ENCODE results near the gene PIH1D1. TPM values are rescaled to one million over a fixed set of nuclear protein-coding genes. Genes with fewer than 3 reads are reported as not detected.

The PIH1D1 gene
- total and polyA plus RNA-seq, 2 experiments from 2014 or later = 103 to 164 TPM

DNA sequence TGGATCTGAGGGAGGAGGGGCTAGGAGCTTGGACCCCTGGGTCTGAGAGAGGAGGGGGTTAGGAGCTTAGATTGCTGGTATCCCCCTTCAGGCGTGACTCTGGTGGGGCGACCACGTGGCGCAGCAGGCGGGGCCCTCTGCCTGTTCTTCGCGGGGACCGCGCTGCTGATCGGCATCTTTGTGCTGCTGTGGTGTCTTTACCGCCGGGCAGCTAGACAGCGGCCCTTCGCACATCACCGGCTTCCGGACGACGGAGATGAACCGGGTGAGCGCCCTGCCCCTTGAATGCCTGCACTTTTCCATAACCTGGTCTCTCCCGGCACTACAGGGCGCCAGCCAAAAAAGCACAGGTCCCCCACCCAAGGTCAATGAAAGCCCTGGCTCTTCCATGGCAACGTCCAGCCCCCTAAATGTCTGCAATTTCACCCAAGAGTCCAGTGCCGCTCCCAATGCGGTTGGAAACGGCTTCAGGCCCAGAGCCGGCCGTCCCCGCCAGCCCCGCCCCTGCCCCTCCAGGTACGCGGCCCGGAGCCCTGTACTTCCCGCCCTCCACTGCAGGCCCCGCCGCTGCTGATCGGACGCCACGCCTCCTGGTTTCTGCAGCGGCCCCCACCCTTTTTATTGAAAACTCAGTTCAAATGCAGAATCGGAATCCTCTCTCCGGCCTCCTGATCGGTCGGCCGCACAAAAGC, 23.6 kb downstream of the PIH1D1 start:
- peak overlapping the region; percentile 98 for H3K4me2 ChIP-seq
- no peaks in the 10 kb centered on the region for H3K36me3 ChIP-seq (ENCODE audit: insufficient read depth)
- peak; percentile 60 for ATAC-seq

GRCh38 chr19:49427339-49427738, 24.3 kb downstream of the PIH1D1 start:
- Mint-ChIP-seq H3K27me3 (ENCODE audit: insufficient read depth, low read depth, poor library complexity) (peaks cover 76% of the 10 kb centered on the region), H3K4me3 (peak overlapping the region; percentile 60), H3K9me3 (peaks cover 16% of the 10 kb centered on the region; the same call in 2 of the 3 replicates), H3K4me1 (peaks cover 61% of the 10 kb centered on the region), H3K36me3 (ENCODE audit: low read depth) (peaks cover 5% of the 10 kb centered on the region), H3K27ac (no peak overlapping the region)
- Histone ChIP-seq H3K27ac (ENCODE audit: low read depth) (no peak overlapping the region), H3F3A (replicated peaks; ENCODE audit: low read depth) (peaks cover 47% of the 10 kb centered on the region), H2AFZ (no peak overlapping the region), H3K27me3 (ENCODE audit: insufficient read depth) (peaks cover 81% of the 10 kb centered on the region), H3K4me1 (ENCODE audit: insufficient read depth) (peaks cover 49% of the 10 kb centered on the region), H3K36me3 (ENCODE audit: insufficient read depth) (no peaks in the 10 kb centered on the region), H3K4me2 (peak overlapping the region; percentile 98), H3K9me2 (ENCODE audit: insufficient read depth) (no peaks in the 10 kb centered on the region), H4K20me1 (replicated peaks; ENCODE audit: insufficient read depth) (no peaks in the 10 kb centered on the region), H3K79me2 (replicated peaks; ENCODE audit: insufficient read depth) (no peaks in the 10 kb centered on the region), H3K4me3 (peak overlapping the region; percentile 82; the same call in 1 of the 2 replicates)
- ATAC-seq (no peak), DNase-seq (ENCODE audit: low spot score) (no peak)
- TF ChIP-seq, protein P1, sequence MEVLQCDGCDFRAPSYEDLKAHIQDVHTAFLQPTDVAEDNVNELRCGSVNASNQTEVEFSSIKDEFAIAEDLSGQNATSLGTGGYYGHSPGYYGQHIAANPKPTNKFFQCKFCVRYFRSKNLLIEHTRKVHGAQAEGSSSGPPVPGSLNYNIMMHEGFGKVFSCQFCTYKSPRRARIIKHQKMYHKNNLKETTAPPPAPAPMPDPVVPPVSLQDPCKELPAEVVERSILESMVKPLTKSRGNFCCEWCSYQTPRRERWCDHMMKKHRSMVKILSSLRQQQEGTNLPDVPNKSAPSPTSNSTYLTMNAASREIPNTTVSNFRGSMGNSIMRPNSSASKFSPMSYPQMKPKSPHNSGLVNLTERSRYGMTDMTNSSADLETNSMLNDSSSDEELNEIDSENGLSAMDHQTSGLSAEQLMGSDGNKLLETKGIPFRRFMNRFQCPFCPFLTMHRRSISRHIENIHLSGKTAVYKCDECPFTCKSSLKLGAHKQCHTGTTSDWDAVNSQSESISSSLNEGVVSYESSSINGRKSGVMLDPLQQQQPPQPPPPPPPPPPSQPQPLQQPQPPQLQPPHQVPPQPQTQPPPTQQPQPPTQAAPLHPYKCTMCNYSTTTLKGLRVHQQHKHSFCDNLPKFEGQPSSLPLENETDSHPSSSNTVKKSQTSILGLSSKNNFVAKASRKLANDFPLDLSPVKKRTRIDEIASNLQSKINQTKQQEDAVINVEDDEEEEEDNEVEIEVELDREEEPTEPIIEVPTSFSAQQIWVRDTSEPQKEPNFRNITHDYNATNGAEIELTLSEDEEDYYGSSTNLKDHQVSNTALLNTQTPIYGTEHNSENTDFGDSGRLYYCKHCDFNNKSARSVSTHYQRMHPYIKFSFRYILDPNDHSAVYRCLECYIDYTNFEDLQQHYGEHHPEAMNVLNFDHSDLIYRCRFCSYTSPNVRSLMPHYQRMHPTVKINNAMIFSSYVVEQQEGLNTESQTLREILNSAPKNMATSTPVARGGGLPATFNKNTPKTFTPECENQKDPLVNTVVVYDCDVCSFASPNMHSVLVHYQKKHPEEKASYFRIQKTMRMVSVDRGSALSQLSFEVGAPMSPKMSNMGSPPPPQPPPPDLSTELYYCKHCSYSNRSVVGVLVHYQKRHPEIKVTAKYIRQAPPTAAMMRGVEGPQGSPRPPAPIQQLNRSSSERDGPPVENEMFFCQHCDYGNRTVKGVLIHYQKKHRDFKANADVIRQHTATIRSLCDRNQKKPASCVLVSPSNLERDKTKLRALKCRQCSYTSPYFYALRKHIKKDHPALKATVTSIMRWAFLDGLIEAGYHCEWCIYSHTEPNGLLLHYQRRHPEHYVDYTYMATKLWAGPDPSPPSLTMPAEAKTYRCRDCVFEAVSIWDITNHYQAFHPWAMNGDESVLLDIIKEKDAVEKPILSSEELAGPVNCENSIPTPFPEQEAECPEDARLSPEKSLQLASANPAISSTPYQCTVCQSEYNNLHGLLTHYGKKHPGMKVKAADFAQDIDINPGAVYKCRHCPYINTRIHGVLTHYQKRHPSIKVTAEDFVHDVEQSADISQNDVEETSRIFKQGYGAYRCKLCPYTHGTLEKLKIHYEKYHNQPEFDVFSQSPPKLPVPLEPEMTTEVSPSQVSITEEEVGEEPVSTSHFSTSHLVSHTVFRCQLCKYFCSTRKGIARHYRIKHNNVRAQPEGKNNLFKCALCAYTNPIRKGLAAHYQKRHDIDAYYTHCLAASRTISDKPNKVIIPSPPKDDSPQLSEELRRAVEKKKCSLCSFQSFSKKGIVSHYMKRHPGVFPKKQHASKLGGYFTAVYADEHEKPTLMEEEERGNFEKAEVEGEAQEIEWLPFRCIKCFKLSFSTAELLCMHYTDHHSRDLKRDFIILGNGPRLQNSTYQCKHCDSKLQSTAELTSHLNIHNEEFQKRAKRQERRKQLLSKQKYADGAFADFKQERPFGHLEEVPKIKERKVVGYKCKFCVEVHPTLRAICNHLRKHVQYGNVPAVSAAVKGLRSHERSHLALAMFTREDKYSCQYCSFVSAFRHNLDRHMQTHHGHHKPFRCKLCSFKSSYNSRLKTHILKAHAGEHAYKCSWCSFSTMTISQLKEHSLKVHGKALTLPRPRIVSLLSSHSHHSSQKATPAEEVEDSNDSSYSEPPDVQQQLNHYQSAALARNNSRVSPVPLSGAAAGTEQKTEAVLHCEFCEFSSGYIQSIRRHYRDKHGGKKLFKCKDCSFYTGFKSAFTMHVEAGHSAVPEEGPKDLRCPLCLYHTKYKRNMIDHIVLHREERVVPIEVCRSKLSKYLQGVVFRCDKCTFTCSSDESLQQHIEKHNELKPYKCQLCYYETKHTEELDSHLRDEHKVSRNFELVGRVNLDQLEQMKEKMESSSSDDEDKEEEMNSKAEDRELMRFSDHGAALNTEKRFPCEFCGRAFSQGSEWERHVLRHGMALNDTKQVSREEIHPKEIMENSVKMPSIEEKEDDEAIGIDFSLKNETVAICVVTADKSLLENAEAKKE (CRISPR knock-in tag; IDR thresholded peaks at IDR 0.05) = no peak
- TF ChIP-seq ZNF331 (CRISPR knock-in tag; IDR thresholded peaks at IDR 0.05; ENCODE audit: low read depth) (no peak), EZH2phosphoT487 (IDR thresholded peaks at IDR 0.05; ENCODE audit: unreplicated experiment) (no peak), POLR2AphosphoS5 (IDR thresholded peaks at IDR 0.05; ENCODE audit: low read depth) (no peak), ETS1 (IDR thresholded peaks at IDR 0.05) (no peak)
- TF ChIP-seq, protein P2, sequence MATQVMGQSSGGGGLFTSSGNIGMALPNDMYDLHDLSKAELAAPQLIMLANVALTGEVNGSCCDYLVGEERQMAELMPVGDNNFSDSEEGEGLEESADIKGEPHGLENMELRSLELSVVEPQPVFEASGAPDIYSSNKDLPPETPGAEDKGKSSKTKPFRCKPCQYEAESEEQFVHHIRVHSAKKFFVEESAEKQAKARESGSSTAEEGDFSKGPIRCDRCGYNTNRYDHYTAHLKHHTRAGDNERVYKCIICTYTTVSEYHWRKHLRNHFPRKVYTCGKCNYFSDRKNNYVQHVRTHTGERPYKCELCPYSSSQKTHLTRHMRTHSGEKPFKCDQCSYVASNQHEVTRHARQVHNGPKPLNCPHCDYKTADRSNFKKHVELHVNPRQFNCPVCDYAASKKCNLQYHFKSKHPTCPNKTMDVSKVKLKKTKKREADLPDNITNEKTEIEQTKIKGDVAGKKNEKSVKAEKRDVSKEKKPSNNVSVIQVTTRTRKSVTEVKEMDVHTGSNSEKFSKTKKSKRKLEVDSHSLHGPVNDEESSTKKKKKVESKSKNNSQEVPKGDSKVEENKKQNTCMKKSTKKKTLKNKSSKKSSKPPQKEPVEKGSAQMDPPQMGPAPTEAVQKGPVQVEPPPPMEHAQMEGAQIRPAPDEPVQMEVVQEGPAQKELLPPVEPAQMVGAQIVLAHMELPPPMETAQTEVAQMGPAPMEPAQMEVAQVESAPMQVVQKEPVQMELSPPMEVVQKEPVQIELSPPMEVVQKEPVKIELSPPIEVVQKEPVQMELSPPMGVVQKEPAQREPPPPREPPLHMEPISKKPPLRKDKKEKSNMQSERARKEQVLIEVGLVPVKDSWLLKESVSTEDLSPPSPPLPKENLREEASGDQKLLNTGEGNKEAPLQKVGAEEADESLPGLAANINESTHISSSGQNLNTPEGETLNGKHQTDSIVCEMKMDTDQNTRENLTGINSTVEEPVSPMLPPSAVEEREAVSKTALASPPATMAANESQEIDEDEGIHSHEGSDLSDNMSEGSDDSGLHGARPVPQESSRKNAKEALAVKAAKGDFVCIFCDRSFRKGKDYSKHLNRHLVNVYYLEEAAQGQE (IDR thresholded peaks at IDR 0.05; ENCODE audit: unreplicated experiment) = no peak

More for the DNA sequence above, 23.6 kb downstream of the PIH1D1 start:
- H3K27me3 Mint-ChIP-seq (ENCODE audit: insufficient read depth, low read depth, poor library complexity) = peaks cover 75% of the 10 kb centered on the region
- peak overlapping the region; percentile 82 for H3K4me3 ChIP-seq
- H3K36me3 Mint-ChIP-seq (ENCODE audit: low read depth) = peaks cover 5% of the 10 kb centered on the region
- H3K27me3 ChIP-seq (ENCODE audit: insufficient read depth) = peaks cover 81% of the 10 kb centered on the region
- no peaks in the 10 kb centered on the region for H4K20me1 ChIP-seq (replicated peaks; ENCODE audit: insufficient read depth)
- no peaks in the 10 kb centered on the region for H3K79me2 ChIP-seq (replicated peaks; ENCODE audit: insufficient read depth)
- H2AFZ ChIP-seq = peak overlapping the region; percentile 90; the same call in 1 of the 2 replicates
- H3K27ac ChIP-seq (ENCODE audit: low read depth) = no peak overlapping the region
- peaks cover 16% of the 10 kb centered on the region; the same call in 2 of the 3 replicates for H3K9me3 Mint-ChIP-seq
- H3K4me1 ChIP-seq (ENCODE audit: insufficient read depth) = peaks cover 44% of the 10 kb centered on the region
- peaks cover 43% of the 10 kb centered on the region for H3F3A ChIP-seq (replicated peaks; ENCODE audit: low read depth)
- H3K4me1 Mint-ChIP-seq = peaks cover 57% of the 10 kb centered on the region
- H3K9me2 ChIP-seq (ENCODE audit: insufficient read depth) = no peaks in the 10 kb centered on the region
- peak overlapping the region; percentile 81 for H3K4me3 Mint-ChIP-seq
- no peak overlapping the region for H3K27ac Mint-ChIP-seq
- TF ChIP-seq POLR2AphosphoS5 (IDR thresholded peaks at IDR 0.05; ENCODE audit: low read depth) (peak; percentile 60), ETS1 (IDR thresholded peaks at IDR 0.05) (no peak)
- DNase-seq (ENCODE audit: low spot score) = peak; percentile 88

Measured in GM23338 (cell line).